Measurements from ENCODE around the gene PPA2.

The PPA2 gene

DNA sequence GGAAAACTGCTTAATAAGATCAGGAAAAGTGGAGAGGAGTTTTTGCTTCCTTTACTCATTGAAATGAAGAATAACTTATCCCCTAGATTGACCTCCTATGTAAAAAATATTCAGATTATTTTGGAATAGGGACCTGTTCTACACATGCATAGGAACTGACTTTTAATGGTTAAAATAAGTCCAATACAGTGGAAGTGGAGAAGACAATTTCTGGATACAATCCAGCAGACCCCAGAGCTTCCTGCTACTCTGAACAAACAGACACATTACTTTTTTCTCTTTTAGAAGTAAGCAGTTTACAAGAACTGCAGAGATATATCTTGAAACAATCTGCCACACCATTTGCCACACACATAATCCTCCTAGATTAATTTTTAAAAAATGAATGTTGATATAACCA is 129.7 kb downstream of the PPA2 start:
- Histone ChIP-seq H3K4me1 (ENCODE audit: control insufficient read depth in 2 of 2, insufficient read depth in 2 of 2, low read length in 2 of 2) (no peaks in the 10 kb centered on the region), H3K4me3 (ENCODE audit: low read length in 2 of 2) (no peak overlapping the region), H3K27ac (ENCODE audit: low read depth in 2 of 2, low read length in 2 of 2) (no peak overlapping the region)

DNA sequence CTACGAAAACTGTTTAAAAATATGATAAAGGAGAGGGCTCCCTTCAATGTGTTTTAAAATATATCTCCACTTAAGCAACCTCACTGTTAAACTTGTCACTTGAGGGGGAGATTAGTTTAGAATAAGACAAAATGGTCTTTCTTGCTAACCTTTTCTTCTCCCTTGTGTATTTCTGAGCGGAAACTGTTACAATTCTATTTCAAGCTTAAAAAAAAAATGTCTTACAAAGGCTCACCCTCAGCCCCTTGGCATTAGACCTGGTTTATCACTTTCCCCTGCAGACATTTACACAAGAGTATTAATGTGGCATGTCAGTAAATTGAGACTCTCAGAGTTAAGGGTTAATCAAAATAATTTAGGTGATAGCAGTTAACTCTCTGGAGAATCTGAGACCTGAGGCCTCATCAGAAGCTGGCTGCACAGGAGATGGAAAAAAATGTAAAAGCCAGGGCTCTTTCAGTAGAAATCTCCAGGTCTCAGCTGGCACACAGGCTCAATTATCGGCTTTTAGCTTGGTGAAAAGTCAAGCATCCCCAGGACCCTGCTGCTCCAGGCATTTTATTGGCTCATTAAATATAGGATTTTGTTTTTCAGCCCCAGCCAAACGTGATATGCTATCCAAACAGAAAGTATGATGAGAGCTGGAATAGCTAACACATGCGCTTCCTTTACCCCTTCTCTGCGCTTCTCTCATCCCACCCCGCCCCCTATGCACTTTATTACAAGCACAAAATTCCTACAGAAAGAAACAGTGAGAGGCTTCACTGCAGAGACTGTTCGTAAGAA is 130.5 kb downstream of the PPA2 start:
- no peaks in the 10 kb centered on the region for H3K36me3 ChIP-seq (ENCODE audit: control insufficient read depth in 2 of 2, insufficient read depth in 2 of 2, low read length in 2 of 2)
- no peaks in the 10 kb centered on the region for H3K27me3 ChIP-seq (ENCODE audit: control insufficient read depth in 2 of 2, insufficient read depth in 2 of 2, low read length in 2 of 2)
- no peaks in the 10 kb centered on the region for H3K9me3 ChIP-seq (ENCODE audit: control insufficient read depth in 2 of 2, low read length in 2 of 2)
- no peak overlapping the region for H3K9ac ChIP-seq (ENCODE audit: low read depth in 1 of 2, low read length in 2 of 2)
- H3K4me1 ChIP-seq (ENCODE audit: control insufficient read depth in 2 of 2, insufficient read depth in 2 of 2, low read length in 2 of 2): no peaks in the 10 kb centered on the region
- no peak overlapping the region for H3K27ac ChIP-seq (ENCODE audit: low read depth in 2 of 2, low read length in 2 of 2)
- H3K4me3 ChIP-seq (ENCODE audit: low read length in 2 of 2): no peak overlapping the region

More for the DNA sequence above, 129.7 kb downstream of the PPA2 start:
- no peaks in the 10 kb centered on the region for H3K9me3 ChIP-seq (ENCODE audit: control insufficient read depth in 2 of 2, low read length in 2 of 2)
- H3K27me3 ChIP-seq (ENCODE audit: control insufficient read depth in 2 of 2, insufficient read depth in 2 of 2, low read length in 2 of 2): no peaks in the 10 kb centered on the region
- H3K36me3 ChIP-seq (ENCODE audit: control insufficient read depth in 2 of 2, insufficient read depth in 2 of 2, low read length in 2 of 2): no peaks in the 10 kb centered on the region
- H3K9ac ChIP-seq (ENCODE audit: low read depth in 1 of 2, low read length in 2 of 2): no peak overlapping the region

DNA sequence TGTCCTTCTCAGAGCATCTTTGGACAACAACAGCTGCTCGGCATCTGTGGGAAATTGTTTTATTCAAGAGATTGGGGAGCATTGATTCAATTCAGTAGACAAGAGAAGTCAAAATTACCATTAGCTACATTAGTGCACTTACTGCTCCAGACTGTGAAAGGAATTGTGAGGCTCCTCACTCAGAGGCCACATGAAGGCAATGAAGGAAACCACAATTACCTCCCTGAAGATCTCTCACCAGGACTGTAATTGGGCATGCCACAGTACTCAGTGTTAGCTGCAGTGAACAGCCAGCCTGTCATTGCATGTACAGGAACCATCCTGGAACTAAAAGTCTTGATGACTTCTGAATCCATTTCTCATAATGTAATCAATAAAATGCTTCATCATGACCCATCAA is 144.8 kb downstream of the PPA2 start:
- H3K36me3 ChIP-seq (ENCODE audit: control insufficient read depth in 2 of 2, insufficient read depth in 2 of 2, low read length in 2 of 2): no peaks in the 10 kb centered on the region
- H3K4me1 ChIP-seq (ENCODE audit: control insufficient read depth in 2 of 2, insufficient read depth in 2 of 2, low read length in 2 of 2): no peaks in the 10 kb centered on the region
- no peak overlapping the region for H3K27ac ChIP-seq (ENCODE audit: low read depth in 2 of 2, low read length in 2 of 2)
- H3K9ac ChIP-seq (ENCODE audit: low read depth in 1 of 2, low read length in 2 of 2): no peak overlapping the region
- H3K27me3 ChIP-seq (ENCODE audit: control insufficient read depth in 2 of 2, insufficient read depth in 2 of 2, low read length in 2 of 2): no peaks in the 10 kb centered on the region
- H3K9me3 ChIP-seq (ENCODE audit: control insufficient read depth in 2 of 2, low read length in 2 of 2): no peaks in the 10 kb centered on the region
- no peak overlapping the region for H3K4me3 ChIP-seq (ENCODE audit: low read length in 2 of 2)

DNA sequence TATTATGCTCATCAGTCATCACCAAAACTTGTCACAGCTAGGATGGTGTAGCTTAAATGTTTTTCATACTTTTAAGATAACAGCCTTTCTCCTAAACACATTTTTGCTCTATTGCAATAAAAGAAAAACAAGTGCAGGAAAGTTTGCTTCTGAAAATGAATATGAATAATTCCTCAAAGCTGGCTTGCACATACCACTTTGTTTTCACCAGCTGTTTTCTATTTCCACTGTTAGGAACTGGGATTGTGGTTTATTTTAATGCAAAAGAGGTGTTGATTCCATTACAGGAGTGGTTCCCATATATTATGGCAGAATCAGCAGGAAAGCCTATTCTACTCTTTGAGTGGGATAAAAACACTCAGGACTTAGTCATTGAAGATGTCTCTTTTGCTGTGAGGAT is 145.9 kb downstream of the PPA2 start:
- Histone ChIP-seq H3K9me3 (ENCODE audit: control insufficient read depth in 2 of 2, low read length in 2 of 2) (no peaks in the 10 kb centered on the region), H3K4me3 (ENCODE audit: low read length in 2 of 2) (no peak overlapping the region), H3K36me3 (ENCODE audit: control insufficient read depth in 2 of 2, insufficient read depth in 2 of 2, low read length in 2 of 2) (no peaks in the 10 kb centered on the region), H3K27ac (ENCODE audit: low read depth in 2 of 2, low read length in 2 of 2) (no peak overlapping the region), H3K9ac (ENCODE audit: low read depth in 1 of 2, low read length in 2 of 2) (no peak overlapping the region), H3K27me3 (ENCODE audit: control insufficient read depth in 2 of 2, insufficient read depth in 2 of 2, low read length in 2 of 2) (no peaks in the 10 kb centered on the region), H3K4me1 (ENCODE audit: control insufficient read depth in 2 of 2, insufficient read depth in 2 of 2, low read length in 2 of 2) (no peaks in the 10 kb centered on the region)

DNA sequence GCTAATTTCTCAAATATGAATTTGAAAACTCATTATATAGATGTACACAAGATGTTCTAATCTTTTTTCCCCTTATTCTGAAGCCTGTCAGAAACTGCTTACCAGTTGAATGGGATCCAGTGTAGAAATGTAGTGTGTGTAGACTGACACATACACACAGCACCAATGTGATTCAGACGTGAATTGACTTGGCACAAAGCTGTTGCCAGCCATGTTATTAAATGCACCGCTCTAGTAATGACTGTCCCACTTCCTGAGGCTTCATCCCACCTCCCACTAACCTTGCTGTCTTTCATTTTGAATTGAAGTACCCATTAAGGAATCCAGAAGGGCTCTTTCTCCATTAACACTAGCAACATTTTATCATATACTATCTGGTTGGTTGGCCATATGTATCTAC is 146.6 kb downstream of the PPA2 start:
- H3K27me3 ChIP-seq (ENCODE audit: control insufficient read depth in 2 of 2, insufficient read depth in 2 of 2, low read length in 2 of 2): no peaks in the 10 kb centered on the region
- H3K9me3 ChIP-seq (ENCODE audit: control insufficient read depth in 2 of 2, low read length in 2 of 2): no peaks in the 10 kb centered on the region
- H3K27ac ChIP-seq (ENCODE audit: low read depth in 2 of 2, low read length in 2 of 2): no peak overlapping the region
- no peaks in the 10 kb centered on the region for H3K36me3 ChIP-seq (ENCODE audit: control insufficient read depth in 2 of 2, insufficient read depth in 2 of 2, low read length in 2 of 2)
- H3K9ac ChIP-seq (ENCODE audit: low read depth in 1 of 2, low read length in 2 of 2): no peak overlapping the region
- H3K4me3 ChIP-seq (ENCODE audit: low read length in 2 of 2): no peak overlapping the region
- H3K4me1 ChIP-seq (ENCODE audit: control insufficient read depth in 2 of 2, insufficient read depth in 2 of 2, low read length in 2 of 2): no peaks in the 10 kb centered on the region
